GM18517 (cell line): ENCODE measurements around the gene DSG2.

Experiments
- ATAC-seq: cut with Tn5 transposase; IDR thresholded peaks from one replicate; pipeline ENCODE4 v1.9.1; 2021; ENCODE audit warnings: mild to moderate bottlenecking, moderate library complexity; ENCODE audit not compliant: unreplicated experiment

The DSG2 gene

GRCh38 chr18:31586616-31587015 is 88.6 kb downstream of the DSG2 start:
- no peak for ATAC-seq

- no peak for ATAC-seq
Observed at GRCh38 chr18:31587529-31587928, 89.6 kb downstream of the DSG2 start.

GRCh38 chr18:31590570-31590969 is 92.6 kb downstream of the DSG2 start:
- no peak for ATAC-seq

GRCh38 chr18:31591113-31591512 is 93.1 kb downstream of the DSG2 start:
- ATAC-seq = no peak

- ATAC-seq = no peak
Observed at GRCh38 chr18:31591628-31592027, 93.7 kb downstream of the DSG2 start, which contains the start of gene TTR. TSS of gene TTR (plus strand) at chr18:31591877. CDS start at chr18:31591903, 26 bp downstream.

GRCh38 chr18:31592506-31593157 is 94.7 kb downstream of the DSG2 start:
- ATAC-seq = no peak

- no peak for ATAC-seq
Observed at GRCh38 chr18:31595121-31595771, 97.3 kb downstream of the DSG2 start.

GRCh38 chr18:31596081-31596872 is 98.3 kb downstream of the DSG2 start:
- no peak for ATAC-seq

- no peak for ATAC-seq
Observed at GRCh38 chr18:31598021-31598805, 100.2 kb downstream of the DSG2 start.
